ENCODE data around the gene STK10. TPM values are rescaled to one million over a fixed set of nuclear protein-coding genes. Genes with fewer than 3 reads are reported as not detected.

STK10 gene
- total and polyA plus RNA-seq, 2 experiments from 2014 or later, result 7.5 to 17.8 TPM

- TF ChIP-seq ZNF462 (CRISPR knock-in tag; IDR thresholded peaks at IDR 0.05) (no peak), EZH2phosphoT487 (IDR thresholded peaks at IDR 0.05; ENCODE audit: unreplicated experiment) (no peak), ZNF114 (CRISPR knock-in tag; IDR thresholded peaks at IDR 0.05) (no peak)
These were observed 76.8 kb downstream of the STK10 start (continued) for GRCh38 chr5:172110921-172111851.

GRCh38 chr5:172110260-172110815, 77.7 kb downstream of the STK10 start:
- ATAC-seq (no peak), DNase-seq (ENCODE audit: low spot score) (no peak)
- Histone ChIP-seq H4K20me1 (replicated peaks; ENCODE audit: insufficient read depth) (no peaks in the 10 kb centered on the region), H3K36me3 (ENCODE audit: insufficient read depth) (no peaks in the 10 kb centered on the region), H2AFZ (no peak overlapping the region), H3K27ac (ENCODE audit: low read depth) (no peak overlapping the region), H3K4me3 (no peak overlapping the region), H3F3A (replicated peaks; ENCODE audit: low read depth) (0 out of 2 replicates have a peak, but pooled peaks cover 10% of the 10 kb centered on the region), H3K79me2 (replicated peaks; ENCODE audit: insufficient read depth) (no peaks in the 10 kb centered on the region), H3K4me1 (ENCODE audit: insufficient read depth) (peaks cover 19% of the 10 kb centered on the region), H3K27me3 (ENCODE audit: insufficient read depth) (no peaks in the 10 kb centered on the region), H3K9me2 (ENCODE audit: insufficient read depth) (no peaks in the 10 kb centered on the region), H3K4me2 (no peak overlapping the region)
- Mint-ChIP-seq H3K4me3 (no peak overlapping the region), H3K27me3 (ENCODE audit: insufficient read depth, low read depth, poor library complexity) (peaks cover 15% of the 10 kb centered on the region), H3K27ac (no peak overlapping the region), H3K9me3 (no peaks in the 10 kb centered on the region; the same call in 2 of the 3 replicates), H3K4me1 (peaks cover 31% of the 10 kb centered on the region), H3K36me3 (ENCODE audit: low read depth) (peaks cover 8% of the 10 kb centered on the region)
- TF ChIP-seq JUNB (IDR thresholded peaks at IDR 0.05; ENCODE audit: unreplicated experiment) (no peak), CTCF (conservative IDR thresholded peaks at IDR 0.05; ENCODE audit: low read depth in 2 of 2) (no peak), STAT1 (IDR thresholded peaks at IDR 0.05; ENCODE audit: unreplicated experiment) (no peak), CREB1 (CRISPR knock-in tag; IDR thresholded peaks at IDR 0.05; ENCODE audit: low read depth) (no peak), POLR2AphosphoS5 (IDR thresholded peaks at IDR 0.05; ENCODE audit: low read depth) (no peak), REST (IDR thresholded peaks at IDR 0.05; ENCODE audit: unreplicated experiment) (no peak), NANOG (IDR thresholded peaks at IDR 0.05; ENCODE audit: borderline replicate concordance) (no peak), ZNF331 (CRISPR knock-in tag; IDR thresholded peaks at IDR 0.05; ENCODE audit: low read depth) (no peak)
